SK-N-SH (cell line): ENCODE results near the gene HLA-DPB1. TPM values are rescaled to one million over a fixed set of nuclear protein-coding genes. Genes with fewer than 3 reads are reported as not detected.

Source experiments
- CTCF ChIA-PET: fragments of 300-600, 350-600 bp; formaldehyde crosslinking; extraction: SDS; loops from one replicate; lab custom pipeline; 2021; lab: Yijun Ruan, JAX
- POLR2A ChIA-PET: fragments of 350-600 bp; sonication (Branson Sonifier 250); formaldehyde crosslinking; extraction: SDS; loops from one replicate; lab custom pipeline; 2020; ENCODE audit warnings: antibody characterized with exemption, inconsistent platforms; lab: Yijun Ruan, JAX
- DNase-seq: peaks from one replicate; pipeline ENCODE4 v3.0.0; 2012
- H2AFZ ChIP-seq: fragments of 200-600 bp; sonication (generic); 2 replicates; pipeline ENCODE4 v1.8.1; 2016; ENCODE audit warnings: antibody characterized with exemption, mild to moderate bottlenecking, low read depth
- H3F3A ChIP-seq: fragments of 200-600 bp; sonication (generic); replicated peaks from 2 replicates; pipeline ENCODE3; 2016; ENCODE audit warnings: antibody characterized with exemption, mild to moderate bottlenecking; ENCODE audit not compliant: insufficient read depth
- H3K27ac ChIP-seq, 2 experiments: fragments of 200-500 bp in 1 of 2; fragments of 200-600 bp in 1 of 2; sonication (Bioruptor generic) in 1 of 2; sonication (generic), shearing (Covaris generic) in 1 of 2; 2 replicates each; pipeline versions ENCODE4 v1.5.1 to v1.6.1; 2014 to 2016; ENCODE audit warnings: low read depth in 2 of 2, inconsistent platforms in 1 of 2, low read length in 1 of 2, mild to moderate bottlenecking in 1 of 2, mixed read lengths in 1 of 2
- H3K27me3 ChIP-seq: fragments of 200-600 bp; sonication (generic), shearing (Covaris generic); 2 replicates; pipeline ENCODE4 v1.6.1; 2016; ENCODE audit warnings: mixed run types; ENCODE audit not compliant: insufficient read depth
- H3K36me3 ChIP-seq, 2 experiments: fragments of 200-500 bp in 1 of 2; fragments of 200-600 bp in 1 of 2; sonication (Bioruptor generic) in 1 of 2; sonication (generic) in 1 of 2; replicated peaks in 1 of 2; 2 replicates each; pipeline versions ENCODE3 to v1.5.1; 2014 to 2016; ENCODE audit warnings: low read length in 1 of 2, mild to moderate bottlenecking in 1 of 2; ENCODE audit not compliant: insufficient read depth in 2 of 2, control insufficient read depth in 1 of 2
- H3K4me1 ChIP-seq, 2 experiments: fragments of 200-500 bp in 1 of 2; fragments of 200-600 bp in 1 of 2; sonication (Bioruptor generic) in 1 of 2; sonication (generic), shearing (Covaris generic) in 1 of 2; 2 replicates each; pipeline versions ENCODE4 v1.5.1 to v1.6.1; 2014 to 2016; ENCODE audit warnings: low read depth in 1 of 2, low read length in 1 of 2, mixed run types in 1 of 2; ENCODE audit not compliant: insufficient read depth in 2 of 2, control insufficient read depth in 1 of 2
- H3K4me2 ChIP-seq: fragments of 200-600 bp; sonication (generic), shearing (Covaris generic); 2 replicates; pipeline ENCODE4 v1.6.1; 2017; ENCODE audit warnings: mixed run types
- H3K4me3 ChIP-seq, 2 experiments: fragments of 200-500 bp in 1 of 2; fragments of 200-600 bp in 1 of 2; sonication (Bioruptor generic) in 1 of 2; sonication (generic), shearing (Covaris generic) in 1 of 2; 2 replicates each; pipeline versions ENCODE4 v1.5.1 to v1.8.1; 2014 to 2016; ENCODE audit warnings: low read depth in 2 of 2, inconsistent platforms in 1 of 2, low read length in 1 of 2, mild to moderate bottlenecking in 1 of 2, mixed read lengths in 1 of 2, moderate library complexity in 1 of 2
- H3K79me2 ChIP-seq: fragments of 200-600 bp; sonication (generic); 2 replicates; pipeline ENCODE4 v1.8.1; 2017; ENCODE audit warnings: mild to moderate bottlenecking; ENCODE audit not compliant: insufficient read depth
- H3K9ac ChIP-seq: fragments of 200-600 bp; sonication (generic); 2 replicates; pipeline ENCODE4 v1.6.1; 2017; ENCODE audit warnings: mixed run types
- H3K9me2 ChIP-seq: fragments of 200-600 bp; sonication (generic); 2 replicates; pipeline ENCODE4 v1.6.1; 2017; ENCODE audit warnings: mixed run types
- H3K9me3 ChIP-seq: fragments of 200-600 bp; sonication (generic); 2 replicates; pipeline ENCODE4 v1.6.1; 2017; ENCODE audit warnings: mixed run types, mild to moderate bottlenecking, moderate library complexity
- H4K20me1 ChIP-seq: fragments of 200-600 bp; sonication (generic); 2 replicates; pipeline ENCODE4 v1.6.1; 2017; ENCODE audit warnings: mild to moderate bottlenecking, mixed run types; ENCODE audit not compliant: insufficient read depth
- CTCF ChIP-seq: fragments of 200-600 bp; sonication (generic); IDR thresholded peaks from 2 replicates; pipeline ENCODE4 v1.6.1; 2017; ENCODE audit warnings: antibody characterized with exemption, mild to moderate bottlenecking, moderate library complexity
- EP300 ChIP-seq, 2 experiments: IDR thresholded peaks; 2 replicates each; pipeline versions ENCODE4 v1.4.0 to v1.6.1; 2012; ENCODE audit warnings: borderline replicate concordance in 1 of 2, low read depth in 1 of 2, low read length in 1 of 2
- GATA2 ChIP-seq: sonication (generic); formaldehyde crosslinking; IDR thresholded peaks from 2 replicates; pipeline ENCODE4 v1.5.0; 2020; ENCODE audit warnings: mild to moderate bottlenecking, missing genetic modification reagents
- JUND ChIP-seq: IDR thresholded peaks from 2 replicates; pipeline ENCODE4 v1.4.0; 2012
- MAX ChIP-seq: IDR thresholded peaks from 2 replicates; pipeline ENCODE4 v1.4.0; 2012; ENCODE audit warnings: low read depth
- NRF1 ChIP-seq: IDR thresholded peaks from 2 replicates; pipeline ENCODE4 v1.6.1; 2012; ENCODE audit warnings: low read depth, mild to moderate bottlenecking, low read length
- POLR2AphosphoS5 ChIP-seq: IDR thresholded peaks from 2 replicates; pipeline ENCODE4 v1.6.1; 2012; ENCODE audit warnings: low read depth, low read length
- RAD21 ChIP-seq: IDR thresholded peaks from 2 replicates; pipeline ENCODE4 v1.6.1; 2012; ENCODE audit warnings: mild to moderate bottlenecking, low read length
- RCOR1 ChIP-seq: fragments of 150-350 bp; IDR thresholded peaks from 2 replicates; pipeline ENCODE4 v1.6.1; 2017; ENCODE audit warnings: antibody characterized with exemption, low read length
- RXRA ChIP-seq: IDR thresholded peaks from 2 replicates; pipeline ENCODE4 v1.4.0; 2012; ENCODE audit warnings: low read depth, mild to moderate bottlenecking, borderline replicate concordance
- SIN3A ChIP-seq: IDR thresholded peaks from 2 replicates; pipeline ENCODE4 v1.6.1; 2012; ENCODE audit warnings: low read depth, mild to moderate bottlenecking, low read length, moderate library complexity, borderline replicate concordance
- SMC3 ChIP-seq: IDR thresholded peaks from 2 replicates; pipeline ENCODE4 v1.6.1; 2012; ENCODE audit warnings: low read depth, low read length, improper control_type of control experiment
- TEAD4 ChIP-seq: IDR thresholded peaks from 2 replicates; pipeline ENCODE4 v1.4.0; 2012; ENCODE audit warnings: mild to moderate bottlenecking, borderline replicate concordance; ENCODE audit not compliant: insufficient read depth
- WGBS: methylation state at CpG from one replicate; pipeline ENCODE4 v1.1.6; 2017; ENCODE audit warnings: low lambda C conversion rate; 5-methylcytosine and 5-hydroxymethylcytosine counted together
- polyA plus RNA-seq, 3 experiments: library from polyadenylated mRNA; depleted of rRNA; stranded (reverse); fragments of >200 nt; gene quantifications; 2 replicates each; pipeline ENCODE4 v1.2.3, GENCODE V29; 2012
- TF ChIP-seq, protein P1 (sequence below): IDR thresholded peaks from 2 replicates; pipeline ENCODE4 v1.4.0; 2012; ENCODE audit warnings: low read depth, borderline replicate concordance
- TF ChIP-seq, protein P2 (sequence below): fragments of 150-350 bp; IDR thresholded peaks from 2 replicates; pipeline ENCODE4 v1.6.1; 2016; ENCODE audit warnings: mild to moderate bottlenecking, low read depth, low read length

HLA-DPB1 gene
- polyA plus RNA-seq, 1 of the 3 experiments (the other 2 are of a cell fraction) = 2.0 TPM

- H3K27ac ChIP-seq = no peak overlapping the region
- H3K9me2 ChIP-seq = no peaks in the 10 kb centered on the region
- peak; percentile 42 for DNase-seq
- no peaks in the 10 kb centered on the region for H3K36me3 ChIP-seq
- H3K4me1 ChIP-seq = no peaks in the 10 kb centered on the region
- H3K9ac ChIP-seq = no peak overlapping the region
- POLR2A ChIA-PET = interaction anchor here (0.8 kb wide), 1 partner anchor 125 kb away, joined by 3 read pairs; no protein-coding TSS in a partner anchor
- H3F3A ChIP-seq = no peaks in the 10 kb centered on the region
- TF ChIP-seq RAD21 (peak; percentile 61), SIN3A (no peak), GATA2 (no peak), TEAD4 (no peak), JUND (no peak), RXRA (no peak), CTCF (peak; percentile 59), RCOR1 (no peak)
- TF ChIP-seq, protein P1, sequence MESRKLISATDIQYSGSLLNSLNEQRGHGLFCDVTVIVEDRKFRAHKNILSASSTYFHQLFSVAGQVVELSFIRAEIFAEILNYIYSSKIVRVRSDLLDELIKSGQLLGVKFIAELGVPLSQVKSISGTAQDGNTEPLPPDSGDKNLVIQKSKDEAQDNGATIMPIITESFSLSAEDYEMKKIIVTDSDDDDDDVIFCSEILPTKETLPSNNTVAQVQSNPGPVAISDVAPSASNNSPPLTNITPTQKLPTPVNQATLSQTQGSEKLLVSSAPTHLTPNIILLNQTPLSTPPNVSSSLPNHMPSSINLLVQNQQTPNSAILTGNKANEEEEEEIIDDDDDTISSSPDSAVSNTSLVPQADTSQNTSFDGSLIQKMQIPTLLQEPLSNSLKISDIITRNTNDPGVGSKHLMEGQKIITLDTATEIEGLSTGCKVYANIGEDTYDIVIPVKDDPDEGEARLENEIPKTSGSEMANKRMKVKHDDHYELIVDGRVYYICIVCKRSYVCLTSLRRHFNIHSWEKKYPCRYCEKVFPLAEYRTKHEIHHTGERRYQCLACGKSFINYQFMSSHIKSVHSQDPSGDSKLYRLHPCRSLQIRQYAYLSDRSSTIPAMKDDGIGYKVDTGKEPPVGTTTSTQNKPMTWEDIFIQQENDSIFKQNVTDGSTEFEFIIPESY = no peak
- TF ChIP-seq, all 33 proteins: peak for 2
- Histone ChIP-seq H3K79me2 (no peaks in the 10 kb centered on the region), H3K4me3 (no peak overlapping the region; a peak in 1 of 4 replicates), H4K20me1 (no peaks in the 10 kb centered on the region), H3K9me3 (no peaks in the 10 kb centered on the region), H3K4me2 (no peak overlapping the region), H3K27me3 (peaks cover 25% of the 10 kb centered on the region; the same call in 1 of the 2 replicates), H2AFZ (no peak overlapping the region)
- 40% methylated on average over 20 of the region's 20 CpGs for WGBS
- CTCF ChIA-PET = interaction anchor here (0.6 to 2.8 kb wide), 15 partner anchors 10 to 124 kb away, joined by 3 to 20 read pairs (median 4); no protein-coding TSS in a partner anchor
Observed at GRCh38 chr6:33123732-33124524, 48.1 kb downstream of the HLA-DPB1 start.

GRCh38 chr6:33124525-33124901 is 48.7 kb downstream of the HLA-DPB1 start:
- 15% methylated on average over 4 of the region's 4 CpGs for WGBS
- POLR2A ChIA-PET = no interaction called here
- Histone ChIP-seq H3K27ac (no peak overlapping the region), H3K4me2 (no peak overlapping the region), H3K9ac (no peak overlapping the region), H3K9me2 (no peaks in the 10 kb centered on the region), H3K4me3 (no peak overlapping the region), H3F3A (no peaks in the 10 kb centered on the region), H3K79me2 (no peaks in the 10 kb centered on the region), H4K20me1 (no peaks in the 10 kb centered on the region), H3K9me3 (no peaks in the 10 kb centered on the region), H3K27me3 (peaks cover 29% of the 10 kb centered on the region; the same call in 1 of the 2 replicates), H3K36me3 (no peaks in the 10 kb centered on the region), H2AFZ (no peak overlapping the region), H3K4me1 (no peaks in the 10 kb centered on the region)
- DNase-seq = no peak
- TF ChIP-seq MAX = no peak
- TF ChIP-seq, protein P1 = no peak
- TF ChIP-seq TEAD4 = no peak
- TF ChIP-seq, protein P2, sequence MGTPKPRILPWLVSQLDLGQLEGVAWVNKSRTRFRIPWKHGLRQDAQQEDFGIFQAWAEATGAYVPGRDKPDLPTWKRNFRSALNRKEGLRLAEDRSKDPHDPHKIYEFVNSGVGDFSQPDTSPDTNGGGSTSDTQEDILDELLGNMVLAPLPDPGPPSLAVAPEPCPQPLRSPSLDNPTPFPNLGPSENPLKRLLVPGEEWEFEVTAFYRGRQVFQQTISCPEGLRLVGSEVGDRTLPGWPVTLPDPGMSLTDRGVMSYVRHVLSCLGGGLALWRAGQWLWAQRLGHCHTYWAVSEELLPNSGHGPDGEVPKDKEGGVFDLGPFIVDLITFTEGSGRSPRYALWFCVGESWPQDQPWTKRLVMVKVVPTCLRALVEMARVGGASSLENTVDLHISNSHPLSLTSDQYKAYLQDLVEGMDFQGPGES = no peak
- no peak for TF ChIP-seq NRF1
- no peak for TF ChIP-seq EP300 (IDR thresholded peaks at IDR 0.05; ENCODE audit: borderline replicate concordance in 1 of 2, low read depth in 1 of 2, low read length in 1 of 2)
- TF ChIP-seq GATA2 = no peak
- TF ChIP-seq SMC3 = no peak
- no peak for TF ChIP-seq POLR2AphosphoS5
- no peak for TF ChIP-seq JUND
- no peak for TF ChIP-seq RCOR1
- CTCF ChIA-PET = interaction anchor here (0.7 to 2.8 kb wide), 13 partner anchors 10 to 124 kb away, joined by 3 to 20 read pairs (median 4); no protein-coding TSS in a partner anchor
